K562 (cell line): ENCODE results near the gene NRXN2. TPM values are rescaled to one million over a fixed set of nuclear protein-coding genes. Genes with fewer than 3 reads are reported as not detected.

Source experiments
- ATAC-seq: fragments of 200-7000 bp; cut with Tn5 transposase; 3 replicates; pipeline ENCODE4 v1.9.1; 2020; ENCODE audit warnings: moderate library complexity
- BruUV-seq: library from RNA; stranded (reverse); fragments of 400-500 nt; replicated peaks from 2 replicates; lab custom pipeline; 2021; lab: Mats Ljungman, UMichigan
- CTCF ChIA-PET: fragments of 300-600 bp; formaldehyde crosslinking; extraction: SDS; loops from one replicate; lab custom pipeline; 2021; ENCODE audit warnings: low intra/inter-chr PET ratio; lab: Yijun Ruan, JAX
- POLR2A ChIA-PET: fragments of 300-600, 350-650 bp; sonication (Branson Sonifier 250); formaldehyde crosslinking; extraction: SDS; loops from one replicate; lab custom pipeline; 2021; ENCODE audit warnings: antibody characterized with exemption, inconsistent platforms; lab: Yijun Ruan, JAX
- DNase-seq, 4 experiments: peaks; one replicate each; pipeline versions ENCODE4 v3.0.0 to v3.0.0-alpha.2; 2011 to 2018; ENCODE audit warnings: low spot score in 3 of 4, mixed read lengths in 3 of 4; ENCODE audit errors: extremely low read depth in 1 of 4
- FAIRE-seq: peaks from 2 replicates; lab custom pipeline; 2011; peaks lifted over from hg19 to GRCh38; lab: Jason Lieb, UNC
- H2AFZ ChIP-seq: 2 replicates; pipeline ENCODE4 v1.6.0; 2011; ENCODE audit warnings: low read depth, low read length, control low read depth, inconsistent platforms
- H3K27ac ChIP-seq: fragments of 200-600 bp; 3 replicates; pipeline ENCODE4 v1.8.0; 2011; ENCODE audit warnings: low read depth, mild to moderate bottlenecking, control low read depth, inconsistent platforms, low read length, moderate library complexity, mixed read lengths; ENCODE audit errors: extremely low read depth
- H3K27me3 ChIP-seq, 2 experiments: fragments of 300-600 bp in 1 of 2; 2 replicates in 1 of 2; 3 replicates in 1 of 2; pipeline versions ENCODE4 v1.6.0 to v1.8.0; 2011; ENCODE audit warnings: inconsistent platforms in 2 of 2, low read length in 2 of 2, mild to moderate bottlenecking in 1 of 2, mixed read lengths in 1 of 2, moderate library complexity in 1 of 2; ENCODE audit not compliant: control insufficient read depth in 2 of 2, insufficient read depth in 2 of 2
- H3K36me3 ChIP-seq: fragments of 300-600 bp; 3 replicates; pipeline ENCODE4 v1.8.0; 2011; ENCODE audit warnings: mild to moderate bottlenecking, low read length, inconsistent platforms; ENCODE audit not compliant: control insufficient read depth, insufficient read depth
- H3K4me1 ChIP-seq, 2 experiments: fragments of 200-600 bp in 1 of 2; replicated peaks in 1 of 2; 2 replicates in 1 of 2; 3 replicates in 1 of 2; pipeline versions ENCODE4 v1.5.1 to v1.8.0; 2011; ENCODE audit warnings: inconsistent platforms in 2 of 2, low read length in 2 of 2, mild to moderate bottlenecking in 1 of 2, mixed read lengths in 1 of 2, moderate library complexity in 1 of 2; ENCODE audit not compliant: control insufficient read depth in 2 of 2, insufficient read depth in 2 of 2
- H3K4me2 ChIP-seq: 2 replicates; pipeline ENCODE4 v1.6.1; 2011; ENCODE audit warnings: low read length, control low read depth, inconsistent platforms, mixed read lengths; ENCODE audit not compliant: insufficient read depth
- H3K4me3 ChIP-seq: fragments of 200-600 bp; sonication (generic), shearing (Covaris generic); 2 replicates; pipeline ENCODE4 v1.5.1; 2016; ENCODE audit warnings: control low read depth, inconsistent platforms
- H3K79me2 ChIP-seq: fragments of 200-600 bp; 3 replicates; pipeline ENCODE4 v1.8.0; 2011; ENCODE audit warnings: low read length, inconsistent platforms; ENCODE audit not compliant: control insufficient read depth, insufficient read depth
- H3K9ac ChIP-seq, 2 experiments: 2 replicates each; pipeline versions ENCODE4 v1.6.0 to v1.6.1; 2011; ENCODE audit warnings: low read depth in 2 of 2, low read length in 2 of 2, control low read depth in 1 of 2, inconsistent platforms in 1 of 2, mild to moderate bottlenecking in 1 of 2, mixed read lengths in 1 of 2; ENCODE audit not compliant: insufficient read depth in 1 of 2
- H3K9me1 ChIP-seq: one replicate; pipeline ENCODE4 v1.6.0; 2011; ENCODE audit warnings: inconsistent platforms, mild to moderate bottlenecking, low read length, moderate library complexity; ENCODE audit not compliant: control insufficient read depth, insufficient read depth
- H3K9me3 ChIP-seq: replicated peaks from 2 replicates; pipeline ENCODE4 v1.5.1; 2011; ENCODE audit warnings: low read depth, low read length, inconsistent platforms; ENCODE audit not compliant: control insufficient read depth, insufficient read depth
- H4K20me1 ChIP-seq: replicated peaks from 2 replicates; pipeline ENCODE4 v1.6.1; 2011; ENCODE audit warnings: low read length, inconsistent platforms, mixed read lengths; ENCODE audit not compliant: control insufficient read depth, insufficient read depth
- EGR1 ChIP-seq: fragments of 450-650 bp; conservative IDR thresholded peaks from 2 replicates; pipeline ENCODE4 v1.6.1; 2017; ENCODE audit warnings: mild to moderate bottlenecking
- HNRNPLL ChIP-seq: fragments of 200-400 bp; formaldehyde crosslinking; IDR thresholded peaks from 2 replicates; pipeline ENCODE4 v1.6.1; 2017; ENCODE audit warnings: low read length, low read depth, mild to moderate bottlenecking; ENCODE audit not compliant: poor library complexity, severe bottlenecking
- LEF1 ChIP-seq: fragments of 450-650 bp; IDR thresholded peaks from 2 replicates; pipeline ENCODE4 v1.6.1; 2016; ENCODE audit warnings: mild to moderate bottlenecking
- MEF2D ChIP-seq: conservative IDR thresholded peaks from 2 replicates; pipeline ENCODE4 v1.6.1; 2016; ENCODE audit warnings: low read depth, missing genetic modification characterization, missing compliant biosample characterization
- NBN ChIP-seq: fragments of 450-650 bp; IDR thresholded peaks from 2 replicates; pipeline ENCODE4 v1.6.1; 2016; ENCODE audit warnings: low read depth, mild to moderate bottlenecking
- NR2F6 ChIP-seq: fragments of 450-650 bp; formaldehyde crosslinking; IDR thresholded peaks from 2 replicates; pipeline ENCODE4 v1.4.0; 2020; ENCODE audit warnings: mild to moderate bottlenecking
- POLR2G ChIP-seq: fragments of 200-400 bp; formaldehyde crosslinking; IDR thresholded peaks from 2 replicates; pipeline ENCODE4 v1.6.1; 2017; ENCODE audit warnings: low read depth, mild to moderate bottlenecking, antibody characterized with exemption, low read length, moderate library complexity
- RFX1 ChIP-seq: fragments of 450-650 bp; IDR thresholded peaks from 2 replicates; pipeline ENCODE4 v1.6.1; 2016; ENCODE audit warnings: mild to moderate bottlenecking, moderate library complexity
- RREB1 ChIP-seq: fragments of 250-450 bp; sonication (Bioruptor Pico); IDR thresholded peaks from 2 replicates; pipeline ENCODE4 v1.4.0; 2020
- SREBF1 ChIP-seq: fragments of 150-350 bp; IDR thresholded peaks from 2 replicates; pipeline ENCODE4 v1.6.1; 2014; ENCODE audit warnings: antibody characterized with exemption, low read depth, low read length, borderline replicate concordance
- TCF3 ChIP-seq: sonication (generic); formaldehyde crosslinking; IDR thresholded peaks from 2 replicates; pipeline ENCODE4 v1.4.0; 2020; ENCODE audit warnings: mild to moderate bottlenecking, missing genetic modification reagents
- TEAD1 ChIP-seq, 2 experiments: fragments of 450-650 bp in 1 of 2; sonication (generic) in 1 of 2; formaldehyde crosslinking; IDR thresholded peaks; 2 replicates each; pipeline versions ENCODE4 v1.4.0 to v1.8.0; 2020 to 2022; ENCODE audit warnings: mild to moderate bottlenecking in 2 of 2, missing genetic modification reagents in 1 of 2
- ZFP30 ChIP-seq: fragments of 250-450 bp; sonication (Bioruptor Pico); IDR thresholded peaks from 2 replicates; pipeline ENCODE4 v1.8.0; 2022; ENCODE audit warnings: moderate library complexity, mild to moderate bottlenecking, inconsistent platforms, borderline replicate concordance
- ZNF280B ChIP-seq: fragments of 250-450 bp; sonication (Bioruptor Pico); IDR thresholded peaks from 2 replicates; pipeline ENCODE4 v1.5.1; 2021; ENCODE audit warnings: mild to moderate bottlenecking
- WGBS: fragments of 100-300 bp; shearing (Covaris generic); methylation state at CpG from one replicate; pipeline ENCODE4 v1.1.6; 2016; ENCODE audit warnings: low coverage, mixed read lengths; ENCODE audit not compliant: insufficient coverage; ENCODE audit errors: missing lambda C conversion rate; 5-methylcytosine and 5-hydroxymethylcytosine counted together
- in situ Hi-C: fragments of 300-500 bp; cut with MboI; formaldehyde crosslinking; loops from 4 replicates; pipeline ENCODE4 v1.15.0; 2018; ENCODE audit warnings: inconsistent platforms, mixed read lengths
- intact Hi-C: fragments of 100-400 bp; cut with micrococcal nuclease; formaldehyde crosslinking; loops from 2 replicates; pipeline ENCODE4 v1.14.2; 2022
- polyA plus RNA-seq, 8 experiments: library from polyadenylated mRNA; depleted of rRNA in 4 of 8; stranded (reverse) in 5 of 8; unstranded in 3 of 8; fragments of >200 nt; fragmentation: Nextera tagmentation in 2 of 8; fragmentation: Illumina TruSeq in 1 of 8; extraction: Ambion mirVana in 2 of 8; extraction: Trizol in 1 of 8; gene quantifications; 2 replicates each; pipeline versions ENCODE4 v1.2.1 to v1.2.3, GENCODE V29; 2011 to 2014; ENCODE audit warnings: inconsistent platforms in 1 of 8, missing spikeins in 1 of 8
- total RNA-seq, 7 experiments: library from RNA; depleted of rRNA in 6 of 7; stranded (reverse); fragments of >200 nt in 6 of 7; fragmentation: Illumina TruSeq in 2 of 7; extraction: Trizol in 2 of 7; gene quantifications; 2 replicates each; pipeline versions ENCODE4 v1.2.1 to v1.2.3, GENCODE V29; 2011 to 2021; ENCODE audit warnings: low replicate concordance in 1 of 7

Gene NRXN2
- total and polyA plus RNA-seq, 9 of the 15 experiments (the other 6 are each of a cell fraction or from before 2014, with no cell fraction given): 0.07 to 0.47 (median 0.15) TPM; not detected in 4

GRCh38 chr11:64764040-64764611 is 41.1 kb upstream of the NRXN2 start (continued):
- TF ChIP-seq RREB1 (no peak), RFX1 (no peak), POLR2G (peak; percentile 12; the same call in 1 of the 2 replicates)

GRCh38 chr11:64763526-64764039 is 40.6 kb upstream of the NRXN2 start:
- H3K4me2 ChIP-seq: no peak overlapping the region
- H3K27ac ChIP-seq: peak overlapping the region; percentile 62; the same call in 2 of the 3 replicates
- peaks cover 38% of the 10 kb centered on the region for H4K20me1 ChIP-seq
- H3K9ac ChIP-seq: peak overlapping the region in 1 of 2 experiments; percentile 66; a peak in 2 of 4 replicates
- no TSS peak for BruUV-seq
- WGBS: 94% methylated on average over 5 of the region's 6 CpGs
- peak; percentile 2 for ATAC-seq
- FAIRE-seq: no peak
- peaks cover 16 to 65% of the 10 kb centered on the region in 2 experiments for H3K4me1 ChIP-seq
- no peak overlapping the region for H2AFZ ChIP-seq
- peaks cover 66% of the 10 kb centered on the region for H3K36me3 ChIP-seq
- peaks cover 14% of the 10 kb centered on the region for H3K79me2 ChIP-seq
- no peaks in the 10 kb centered on the region for H3K9me3 ChIP-seq
- H3K27me3 ChIP-seq: no peaks in the 10 kb centered on the region
- DNase-seq: peak in 1 of 4 experiments; percentile 4
- intact Hi-C loops (no loop called here), in situ Hi-C loops (no loop called here)
- H3K9me1 ChIP-seq: peaks cover 10% of the 10 kb centered on the region
- H3K4me3 ChIP-seq: no peak overlapping the region
- CTCF ChIA-PET: no interaction called here
- POLR2A ChIA-PET: interaction anchor here (0.9 to 7.9 kb wide), 5 partner anchors 11 to 116 kb away, joined by 3 to 168 read pairs (median 5); partner anchors contain the start of gene SF1
- no peak for TF ChIP-seq LEF1
- no peak for TF ChIP-seq MEF2D
- no peak for TF ChIP-seq ZFP30 (CRISPR knock-in tag)
- no peak for TF ChIP-seq EGR1
- TF ChIP-seq TEAD1 (CRISPR knock-in tag; IDR thresholded peaks at IDR 0.05): no peak
- TF ChIP-seq SREBF1: no peak
- no peak for TF ChIP-seq NR2F6 (CRISPR knock-in tag)
- TF ChIP-seq ZNF280B: no peak
- TF ChIP-seq TCF3 (CRISPR knock-in tag): 0 out of 2 replicates have a peak, but pooled peaks have one; percentile 0
- TF ChIP-seq HNRNPLL: no peak
- TF ChIP-seq NBN: no peak
